ENCODE measurements around the gene LENG8. TPM values are rescaled to one million over a fixed set of nuclear protein-coding genes. Genes with fewer than 3 reads are reported as not detected.
"Not testable (repeated sequence)": the region's sequence is repeated elsewhere in the genome, so short reads cannot be mapped to it uniquely, and the experiment has no call there.

LENG8 gene
- total RNA-seq, 4 donors from 2014 or later, result 124 to 219 (median 157) TPM

- intact Hi-C loops (cut with DNase I), result no loop called here
- WGBS, 2 donors, result 3 to 7% methylated on average over 5 to 6 of the region's 87 CpGs
- DNase-seq, result peak; percentile 89 to 90
- Histone ChIP-seq H3K9me3 (no peaks in the 10 kb centered on the region), H3K4me1 (peaks cover 14 to 28% of the 10 kb centered on the region in 2 donors), H3K4me3 (replicated peaks in 1 of 3) (peak overlapping the region; percentile 3 to 38 (median 10)), H3K27ac (peak overlapping the region; percentile 58 to 91 (median 90)), H3K36me3 (peaks cover 15 to 26% of the 10 kb centered on the region in 2 donors), H3K27me3 (no peaks in the 10 kb centered on the region)
- TF ChIP-seq POLR2A (IDR thresholded peaks at IDR 0.05) (peak in 1 of 2 donors; percentile 63), CTCF (IDR thresholded peaks at IDR 0.05) (peak in 2 of 6 experiments; percentile 3 to 14)
Observed at GRCh38 chr19:54464630-54465425, 15.8 kb downstream of the LENG8 start.

- Histone ChIP-seq H3K4me1 (peaks cover 15 to 30% of the 10 kb centered on the region in 2 donors), H3K36me3 (peaks cover 8 to 18% of the 10 kb centered on the region in 2 donors), H3K27ac (no peak overlapping the region), H3K4me3 (replicated peaks in 1 of 3) (no peak overlapping the region), H3K27me3 (no peaks in the 10 kb centered on the region), H3K9me3 (no peaks in the 10 kb centered on the region)
- no peak for DNase-seq
- WGBS, 2 donors, result 81 to 83% methylated on average over 31 to 34 of the region's 49 CpGs
- intact Hi-C loops (cut with DNase I), result no loop called here
- TF ChIP-seq CTCF (IDR thresholded peaks at IDR 0.05) (no peak), POLR2A (IDR thresholded peaks at IDR 0.05) (no peak)
Observed at GRCh38 chr19:54465426-54466109, 16.6 kb downstream of the LENG8 start.

- H3K4me3 ChIP-seq (replicated peaks in 1 of 3); DNase-seq; H3K27ac ChIP-seq; intact Hi-C loops (cut with DNase I); H3K27me3 ChIP-seq; H3K9me3 ChIP-seq: not testable (repeated sequence)
- Histone ChIP-seq H3K4me1 (peaks cover 19 to 31% of the 10 kb centered on the region in 2 donors), H3K36me3 (peaks cover 3 to 13% of the 10 kb centered on the region in 2 donors)
- 97 to 99% methylated on average over 12 to 14 of the region's 14 CpGs for WGBS, 2 donors
Observed at GRCh38 chr19:54466110-54466480, 17.1 kb downstream of the LENG8 start.

- Histone ChIP-seq H3K27me3 (peaks cover 5% of the 10 kb centered on the region), H3K4me3 (replicated peaks in 1 of 3) (no peak overlapping the region), H3K27ac (no peak overlapping the region), H3K36me3 (no peaks in the 10 kb centered on the region), H3K9me3 (no peaks in the 10 kb centered on the region), H3K4me1 (peaks cover 10 to 19% of the 10 kb centered on the region in 2 donors)
- intact Hi-C loops (cut with DNase I), result no loop called here
- no peak for TF ChIP-seq CTCF (IDR thresholded peaks at IDR 0.05)
- TF ChIP-seq POLR2A (IDR thresholded peaks at IDR 0.05), result no peak
- DNase-seq, result no peak
- WGBS, 2 donors, result 32 to 35% methylated on average over 8 of the region's 8 CpGs
Observed at GRCh38 chr19:54469496-54469934, 20.5 kb downstream of the LENG8 start.

- no peak for TF ChIP-seq CTCF (IDR thresholded peaks at IDR 0.05)
- TF ChIP-seq POLR2A (IDR thresholded peaks at IDR 0.05), result no peak
- WGBS, 2 donors, result 68 to 77% methylated on average over 10 of the region's 10 CpGs
- Histone ChIP-seq H3K4me3 (replicated peaks in 1 of 3) (no peak overlapping the region), H3K9me3 (no peaks in the 10 kb centered on the region), H3K27me3 (peaks cover 5% of the 10 kb centered on the region), H3K27ac (peak overlapping the region in 1 of 3 donors; percentile 67), H3K4me1 (peaks cover 10 to 19% of the 10 kb centered on the region in 2 donors), H3K36me3 (no peaks in the 10 kb centered on the region)
- intact Hi-C loops (cut with DNase I), result no loop called here
- DNase-seq, result no peak
Observed at GRCh38 chr19:54470276-54470887, 21.4 kb downstream of the LENG8 start.

Data from thyroid gland (tissue), 4 donors.